Hematopoietic multipotent progenitor cell treated with erythropoietin and hydrocortisone succinate and interleukin-3 and kit ligand, for 17 days (in vitro differentiated cells): ENCODE data around the gene MAB21L4.
"Not testable (repeated sequence)": the region's sequence is repeated elsewhere in the genome, so short reads cannot be mapped to it uniquely, and the experiment has no call there.

Experiments used
- DNase-seq: peaks from one replicate; pipeline ENCODE4 v3.0.0-alpha.2; 2015; ENCODE audit warnings: low spot score

MAB21L4 gene

DNA sequence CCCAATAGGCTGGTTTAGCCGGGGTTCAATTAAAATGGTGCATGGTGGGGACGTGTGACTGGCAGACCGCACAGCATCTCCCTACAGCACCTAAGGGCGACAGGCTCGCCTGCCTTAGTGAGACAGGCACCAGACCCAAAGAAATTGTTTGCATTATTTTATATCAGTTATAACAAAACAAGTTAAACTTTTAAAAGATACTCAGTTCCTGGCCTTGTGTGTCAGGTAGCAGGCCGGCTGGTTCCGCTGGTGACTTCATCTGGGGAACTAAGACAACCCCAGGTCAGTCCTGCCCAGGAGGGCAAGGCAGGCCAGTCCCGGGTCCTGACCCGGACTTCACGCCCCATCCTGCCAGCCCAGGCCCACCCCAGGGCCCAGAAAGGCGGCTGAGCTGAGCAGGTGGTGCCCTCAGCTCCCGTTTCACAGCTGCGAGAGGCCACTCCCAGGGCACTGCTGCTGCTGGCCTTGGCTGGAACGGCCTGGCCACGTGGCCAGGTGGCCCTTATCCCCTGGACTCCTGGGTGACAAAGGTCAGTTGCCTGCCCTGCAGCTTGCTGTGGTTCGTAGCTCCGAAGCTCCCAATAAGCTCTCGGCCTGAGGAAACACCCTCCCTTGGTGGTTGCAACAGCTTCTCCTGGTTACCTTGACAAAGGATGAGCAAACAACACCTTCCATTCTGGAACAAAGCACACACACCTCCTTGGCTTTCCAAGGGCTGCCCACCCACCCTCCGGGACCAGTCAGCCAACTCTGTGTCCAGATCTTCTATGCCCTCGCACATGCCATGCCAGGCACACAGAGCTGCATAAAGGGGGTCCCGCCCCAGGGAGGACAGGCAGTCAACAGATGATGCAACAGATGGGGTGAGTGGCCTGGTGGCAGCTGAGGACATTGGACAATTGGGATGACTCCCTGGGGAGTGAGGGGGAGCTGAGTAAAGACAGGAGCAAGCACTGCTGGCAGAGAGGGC lies 38.6 kb downstream of the MAB21L4 start:
- DNase-seq = no peak

DNA sequence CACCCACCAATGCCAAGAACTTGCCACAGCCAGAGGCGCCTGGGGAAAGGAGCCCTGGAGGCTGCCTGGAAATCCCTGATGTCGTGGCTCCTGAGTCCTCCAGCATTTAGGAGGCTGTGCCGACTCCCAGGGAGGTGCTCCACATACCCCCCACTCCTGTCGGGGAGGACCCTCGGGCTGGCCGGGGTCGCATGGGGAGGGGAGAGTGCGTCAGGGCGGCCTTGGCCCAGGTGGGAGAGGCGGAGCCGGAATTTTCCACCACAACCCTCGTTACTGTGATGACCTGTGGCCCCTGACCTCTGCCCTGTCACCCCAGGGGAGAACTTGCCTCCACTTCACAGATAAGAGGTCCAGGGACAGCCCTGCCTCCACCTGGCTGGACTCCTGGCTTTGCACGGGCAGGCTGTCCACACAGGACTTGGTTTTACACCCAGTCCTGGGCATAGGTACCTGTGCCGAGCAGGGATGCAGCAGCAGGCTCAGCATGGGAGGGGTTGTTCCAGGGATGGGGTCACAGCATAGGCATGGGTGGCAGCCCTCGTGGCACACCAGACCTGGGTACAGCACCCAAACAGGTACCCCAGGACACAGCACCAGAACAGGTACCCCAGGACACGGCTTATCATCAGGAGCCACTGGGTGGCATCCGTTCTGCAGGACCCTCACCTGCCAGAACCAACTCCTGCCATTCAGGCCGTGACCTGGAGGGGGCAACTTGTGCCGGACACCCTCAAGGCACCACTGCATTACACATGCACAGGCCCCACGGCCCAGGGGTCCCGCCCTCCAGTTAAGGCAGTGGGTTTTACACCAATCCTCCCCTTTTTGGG lies 39.6 kb downstream of the MAB21L4 start:
- DNase-seq = no peak

- no peak for DNase-seq
Measured at GRCh38 chr2:240855670-240856069, 40.3 kb downstream of the MAB21L4 start.

- no peak for DNase-seq
Measured at GRCh38 chr2:240852671-240853314, 43.2 kb downstream of the MAB21L4 start.

- DNase-seq = peak; percentile 65
Measured at GRCh38 chr2:240851078-240851991, 44.6 kb downstream of the MAB21L4 start.

DNA sequence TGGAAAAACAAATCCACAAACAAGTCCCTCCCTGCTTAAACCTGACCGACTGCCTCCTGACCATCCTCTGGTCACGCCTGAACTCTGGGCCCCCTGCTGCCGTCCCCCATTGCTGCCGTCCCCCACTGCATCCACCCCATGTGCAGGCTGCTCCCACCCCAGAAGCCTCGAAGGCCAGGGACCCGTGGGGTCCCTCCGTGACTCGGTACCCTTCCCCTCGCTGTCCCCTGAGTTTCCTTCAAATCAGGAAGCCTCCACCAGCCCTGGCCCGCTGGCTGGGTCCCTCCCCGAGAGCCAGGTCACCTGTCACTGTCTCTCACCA lies 45.2 kb downstream of the MAB21L4 start:
- DNase-seq = no peak

DNA sequence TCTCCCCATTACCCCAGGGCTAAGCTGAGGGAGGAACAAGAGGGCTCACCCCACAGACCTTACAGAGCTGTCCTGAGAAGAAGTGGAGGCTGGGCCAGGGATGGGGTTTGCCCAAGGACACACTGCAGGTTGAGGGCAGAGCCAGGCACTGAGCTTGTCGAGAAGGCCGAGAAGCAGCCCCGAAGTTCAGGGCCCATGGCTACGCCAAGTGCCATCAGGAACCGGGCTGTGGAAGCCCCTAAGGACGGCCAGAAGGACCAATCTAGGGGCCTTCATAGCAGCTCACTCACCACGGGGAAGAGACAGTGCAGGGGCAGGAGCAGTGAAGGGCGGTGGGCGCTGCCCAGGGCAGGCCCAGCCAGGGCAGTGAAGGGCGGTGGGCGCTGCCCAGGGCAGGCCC lies 45.9 kb downstream of the MAB21L4 start:
- DNase-seq = no peak

DNA sequence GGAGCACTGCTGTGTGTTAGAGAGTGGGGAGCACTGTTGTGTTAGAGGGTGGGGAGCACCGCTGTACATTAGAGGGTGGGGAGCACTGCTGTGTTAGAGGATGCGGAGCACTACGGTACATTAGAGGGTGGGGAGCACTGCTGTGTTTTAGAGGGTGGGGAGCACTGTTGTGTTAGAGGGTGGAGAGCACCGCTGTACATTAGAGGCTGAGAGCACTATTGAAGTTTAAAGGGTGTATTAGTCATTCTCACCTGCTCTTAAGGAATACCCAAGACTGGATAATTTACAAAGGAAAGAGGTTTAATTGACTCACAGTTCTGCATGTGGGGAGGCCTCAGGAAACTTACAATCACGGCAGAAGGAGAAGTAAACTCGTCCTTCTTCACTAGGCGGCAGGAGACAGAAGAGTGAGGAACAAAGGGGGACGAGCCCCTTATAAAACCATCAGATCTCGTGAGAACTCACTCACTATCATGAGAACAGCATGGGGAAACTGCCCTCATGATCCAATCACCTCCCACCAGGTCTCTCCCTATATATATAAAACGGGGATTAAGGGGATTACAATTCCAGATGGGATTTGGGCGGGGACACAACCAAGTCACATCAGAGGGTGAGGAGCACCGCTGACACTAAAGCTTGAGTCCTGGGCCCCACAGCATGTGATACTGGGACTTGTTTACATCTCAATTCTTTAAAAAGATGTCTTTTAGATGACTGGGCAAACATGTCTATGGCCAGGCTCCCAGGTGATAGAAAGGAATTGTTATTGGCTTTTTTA lies 46.9 kb downstream of the MAB21L4 start:
- DNase-seq = no peak

DNA sequence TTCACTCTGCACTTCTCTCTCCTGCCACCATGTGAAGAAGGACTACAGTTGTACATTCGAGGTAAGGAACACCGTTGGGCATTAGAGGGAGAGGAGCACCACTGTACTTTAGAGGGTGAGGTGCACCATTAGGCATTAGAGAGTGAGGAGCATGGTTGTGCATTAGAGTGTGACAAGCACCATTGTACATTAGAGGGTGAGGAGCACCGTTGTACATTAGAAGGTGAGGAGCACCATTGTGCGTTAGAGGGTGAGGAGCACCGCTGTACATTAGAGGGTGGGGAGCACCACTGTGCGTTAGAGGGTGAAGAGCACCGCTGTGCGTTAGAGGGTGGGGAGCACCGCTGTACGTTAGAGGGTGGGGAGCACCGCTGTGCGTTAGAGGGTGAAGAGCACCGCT lies 48.1 kb downstream of the MAB21L4 start:
- no peak for DNase-seq

DNA sequence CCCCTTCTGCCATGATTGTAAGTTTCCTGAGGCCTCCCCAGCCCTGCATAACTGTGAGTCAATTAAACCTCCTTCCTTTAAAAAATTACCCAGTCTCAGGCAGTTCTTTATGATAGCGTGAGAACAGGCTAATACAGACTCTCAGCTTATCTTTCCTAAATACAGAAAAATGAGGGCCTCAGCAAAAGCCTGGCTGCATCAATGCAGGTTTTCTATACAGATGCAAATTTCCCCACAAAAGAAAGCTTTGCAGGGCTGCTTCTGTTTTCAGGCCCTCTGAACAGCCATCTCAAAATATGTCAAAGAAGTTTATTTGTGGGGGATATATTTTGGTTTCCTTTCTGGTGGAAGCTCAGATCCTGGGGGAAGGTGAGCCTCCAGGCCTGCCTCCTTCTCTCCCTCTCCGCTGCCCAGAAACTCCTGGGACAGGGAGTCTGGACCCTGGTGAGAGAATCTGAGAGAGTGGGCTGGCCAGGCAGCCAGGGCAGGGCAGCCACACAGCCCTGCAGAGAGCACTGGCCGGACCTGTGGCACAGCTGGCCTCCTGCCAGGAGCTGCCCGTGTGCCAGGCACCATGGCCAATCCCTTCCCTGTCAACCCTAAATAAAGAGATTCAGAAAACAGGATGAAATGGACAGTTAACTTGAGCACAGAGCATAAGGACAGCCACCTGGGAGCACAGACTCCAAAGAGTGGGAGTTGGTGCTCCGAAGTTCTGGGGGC lies 48.9 kb downstream of the MAB21L4 start:
- no peak for DNase-seq

DNA sequence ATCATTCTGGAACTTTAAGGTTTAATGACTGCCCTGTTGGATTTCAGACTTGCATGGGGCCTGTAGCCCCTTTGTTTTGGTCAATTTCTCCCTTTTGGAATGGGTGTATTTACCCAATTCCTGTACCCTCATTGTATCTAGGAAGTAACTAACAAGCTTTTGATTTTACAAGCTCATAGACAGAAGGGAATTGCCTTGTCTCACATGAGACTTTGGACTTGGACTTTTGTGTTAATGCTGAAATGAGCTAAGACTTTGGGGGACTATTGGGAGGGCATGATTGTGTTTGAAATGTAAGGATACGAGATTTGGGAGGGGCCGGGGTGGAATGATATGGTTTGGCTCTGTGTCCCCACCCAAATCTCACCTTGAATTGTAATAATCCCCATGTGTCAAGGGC lies 49.6 kb downstream of the MAB21L4 start:
- not testable (repeated sequence) for DNase-seq

DNA sequence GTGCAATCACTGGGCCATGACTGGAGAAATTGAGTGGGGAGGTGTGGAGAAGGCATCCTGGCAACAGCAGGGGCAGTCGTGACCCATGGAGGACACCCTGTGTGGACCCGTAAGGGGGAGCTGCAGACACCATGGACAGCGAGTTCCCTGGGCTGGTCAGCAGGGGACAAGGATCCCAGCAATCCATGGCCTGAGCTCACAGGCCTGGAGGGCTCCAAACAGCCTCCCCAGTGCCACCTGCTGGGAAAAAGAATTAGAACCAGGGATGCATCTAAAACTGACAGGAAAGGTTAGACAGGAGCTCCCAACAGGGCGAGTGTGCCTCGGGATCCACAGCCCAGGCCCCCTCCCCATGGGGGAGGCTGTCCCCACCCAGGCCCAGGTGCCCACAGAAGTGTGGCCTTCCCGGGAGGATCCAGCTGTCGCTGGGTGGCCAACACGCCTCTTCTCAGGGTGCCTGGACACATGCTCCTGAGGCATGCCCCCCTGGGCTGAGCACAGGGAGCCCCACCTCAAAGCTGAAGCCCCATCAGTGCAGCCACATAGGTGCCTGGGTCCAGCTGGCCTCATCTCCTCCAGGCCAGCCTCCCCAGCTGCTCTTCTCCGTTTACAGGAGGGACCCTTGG lies 55.4 kb downstream of the MAB21L4 start:
- DNase-seq = no peak

GRCh38 chr2:240839152-240840143 lies 56.5 kb downstream of the MAB21L4 start:
- DNase-seq = no peak

GRCh38 chr2:240837621-240838020 lies 58.3 kb downstream of the MAB21L4 start:
- DNase-seq = no peak

DNA sequence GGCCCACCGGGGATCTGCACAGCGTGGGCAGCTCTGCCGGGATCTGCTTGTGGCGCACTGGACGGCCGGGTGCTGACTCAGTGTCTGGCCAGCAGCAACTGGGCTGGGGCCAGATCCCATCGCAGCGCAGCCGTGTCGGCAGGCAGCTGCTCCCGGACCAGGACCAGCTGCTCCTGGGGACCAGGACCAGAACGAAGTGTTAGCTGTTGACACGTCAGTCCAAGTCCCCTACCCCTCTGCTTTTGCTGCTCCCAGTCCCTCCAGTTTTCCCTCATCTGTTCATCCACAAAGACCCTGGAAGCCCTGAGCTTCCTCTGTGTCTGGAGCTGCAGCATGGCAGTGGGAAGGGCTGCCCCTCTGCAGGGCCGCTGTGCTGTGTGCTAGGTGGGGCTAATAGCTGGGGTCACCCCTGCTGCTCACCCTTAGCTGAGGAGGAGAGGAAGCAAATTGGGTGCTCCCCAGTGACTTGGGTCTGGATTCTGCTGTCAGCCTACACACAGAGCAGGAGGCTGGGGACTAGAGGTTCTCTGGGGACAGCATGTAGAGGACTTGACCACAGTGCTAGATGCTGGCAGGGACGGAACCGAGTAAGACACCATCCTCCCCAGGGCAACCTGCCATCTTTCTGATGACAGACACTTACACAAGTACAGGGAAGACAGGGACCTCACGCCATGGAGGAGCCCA lies 59.0 kb downstream of the MAB21L4 start:
- DNase-seq = no peak
